Activated CD8-positive, alpha-beta memory T cell treated with anti-CD3 and anti-CD28 coated beads for 24 hours (primary cell): ENCODE results near the gene SLC16A14.
"Not testable (repeated sequence)": the region's sequence is repeated elsewhere in the genome, so short reads cannot be mapped to it uniquely, and the experiment has no call there.

Source experiments
- DNase-seq: peaks from one replicate; pipeline ENCODE4 v3.0.0-alpha.2; 2020

The SLC16A14 gene, protein sequence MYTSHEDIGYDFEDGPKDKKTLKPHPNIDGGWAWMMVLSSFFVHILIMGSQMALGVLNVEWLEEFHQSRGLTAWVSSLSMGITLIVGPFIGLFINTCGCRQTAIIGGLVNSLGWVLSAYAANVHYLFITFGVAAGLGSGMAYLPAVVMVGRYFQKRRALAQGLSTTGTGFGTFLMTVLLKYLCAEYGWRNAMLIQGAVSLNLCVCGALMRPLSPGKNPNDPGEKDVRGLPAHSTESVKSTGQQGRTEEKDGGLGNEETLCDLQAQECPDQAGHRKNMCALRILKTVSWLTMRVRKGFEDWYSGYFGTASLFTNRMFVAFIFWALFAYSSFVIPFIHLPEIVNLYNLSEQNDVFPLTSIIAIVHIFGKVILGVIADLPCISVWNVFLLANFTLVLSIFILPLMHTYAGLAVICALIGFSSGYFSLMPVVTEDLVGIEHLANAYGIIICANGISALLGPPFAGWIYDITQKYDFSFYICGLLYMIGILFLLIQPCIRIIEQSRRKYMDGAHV

DNA sequence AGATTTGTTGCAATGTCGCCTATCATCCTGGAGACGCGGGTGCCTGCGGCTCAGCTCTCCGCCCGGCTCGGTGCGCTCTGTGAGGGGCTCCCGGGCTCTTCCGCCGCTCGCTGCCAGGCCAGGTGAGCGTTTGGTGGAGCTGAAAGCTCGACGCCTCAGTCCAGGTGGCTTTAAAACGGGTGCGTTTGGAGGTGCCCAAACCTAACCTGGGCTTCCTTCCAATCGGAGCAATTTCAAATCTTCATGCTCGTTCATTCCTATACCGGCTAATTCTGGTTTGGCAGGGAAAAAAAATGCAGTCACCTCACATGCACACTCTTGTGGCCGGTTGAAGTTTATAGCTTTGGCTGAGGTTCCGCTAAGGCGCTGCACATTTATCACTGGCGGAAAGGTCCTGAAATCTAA lies at the start of gene SLC16A14:
Gene SLC16A14 (minus strand): TSS at position 274 of the 405 bp plus-strand sequence. CDS start 9,572 bp downstream, outside the sequence.
- no peak for DNase-seq

DNA sequence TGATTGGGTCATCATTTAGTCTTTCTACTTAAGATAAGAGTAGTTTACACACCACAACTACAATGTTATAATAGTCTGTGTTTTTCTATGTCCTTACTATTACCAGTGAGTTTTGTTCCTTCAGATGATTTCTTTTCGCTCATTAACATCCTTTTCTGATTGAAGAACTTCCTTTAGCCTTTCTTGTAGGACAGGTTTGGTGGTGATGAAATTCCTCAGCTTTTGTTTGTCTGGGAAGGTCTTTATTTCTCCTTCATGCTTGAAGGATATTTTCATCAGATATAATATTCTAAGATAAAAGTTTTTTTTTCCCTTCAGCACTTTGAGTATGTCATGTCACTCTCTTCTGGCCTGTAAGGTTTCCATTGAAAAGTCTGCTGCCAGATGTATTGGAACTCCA lies 38.0 kb upstream of the SLC16A14 start:
- DNase-seq: no peak

GRCh38 chr2:230101967-230102366 lies 33.2 kb upstream of the SLC16A14 start:
- DNase-seq: not testable (repeated sequence)

DNA sequence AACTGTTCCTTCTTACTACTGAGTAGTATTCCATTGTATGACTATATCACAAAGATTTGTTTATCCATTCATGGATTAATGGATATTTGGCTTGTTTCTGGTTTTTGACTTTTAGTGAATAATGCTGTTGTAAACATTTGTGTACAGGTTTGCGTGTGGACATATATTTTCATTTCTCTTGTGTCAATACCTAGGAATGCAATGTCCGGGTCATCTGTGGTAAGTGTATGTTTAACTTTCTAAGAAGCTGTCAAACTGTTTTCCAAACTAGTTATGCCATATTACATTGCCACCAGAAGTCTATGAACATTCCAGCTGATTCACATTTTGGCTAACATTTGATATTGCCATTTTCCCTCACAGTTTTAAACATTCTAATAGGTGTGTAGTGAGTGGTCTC lies 29.1 kb upstream of the SLC16A14 start:
- no peak for DNase-seq

DNA sequence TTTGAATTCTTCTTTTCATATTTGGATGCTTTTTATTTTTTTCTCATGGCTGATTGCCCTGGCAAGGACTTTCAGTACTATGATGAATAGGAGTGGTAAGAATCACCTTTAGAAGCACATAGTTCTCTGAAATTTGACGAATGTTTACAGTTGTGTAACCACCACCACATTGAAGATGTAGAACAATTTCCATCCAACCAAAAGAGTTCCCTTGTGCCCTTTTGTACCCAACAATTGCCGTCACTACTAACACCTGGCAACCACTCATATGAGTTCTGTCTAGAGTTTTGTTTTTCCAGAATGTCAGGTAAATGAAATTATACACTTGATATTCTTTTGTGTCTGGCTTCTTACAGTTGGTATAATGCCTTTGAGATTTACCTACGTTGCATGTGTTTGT lies 28.7 kb upstream of the SLC16A14 start:
- no peak for DNase-seq

DNA sequence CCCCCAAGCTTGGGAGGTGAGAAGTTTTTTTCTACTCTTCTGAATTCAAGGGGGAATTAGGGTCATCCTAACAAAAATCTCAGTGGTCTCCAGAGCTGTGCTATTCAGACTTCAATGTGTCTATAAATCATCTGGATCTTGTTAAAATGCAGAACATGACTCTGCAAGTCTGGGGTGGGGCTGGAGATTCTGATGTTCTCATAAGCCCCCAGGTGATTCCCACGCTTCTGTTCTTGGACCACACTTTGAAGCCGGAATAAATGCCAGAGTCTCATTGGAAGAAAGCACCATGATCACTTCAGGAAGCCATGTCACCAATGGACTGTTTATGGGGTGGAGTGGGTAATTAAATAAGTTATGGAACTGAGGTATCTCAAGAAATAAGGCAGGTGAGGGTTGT lies 22.2 kb upstream of the SLC16A14 start:
- DNase-seq: no peak

GRCh38 chr2:230085201-230085600 lies 16.5 kb upstream of the SLC16A14 start:
- no peak for DNase-seq

DNA sequence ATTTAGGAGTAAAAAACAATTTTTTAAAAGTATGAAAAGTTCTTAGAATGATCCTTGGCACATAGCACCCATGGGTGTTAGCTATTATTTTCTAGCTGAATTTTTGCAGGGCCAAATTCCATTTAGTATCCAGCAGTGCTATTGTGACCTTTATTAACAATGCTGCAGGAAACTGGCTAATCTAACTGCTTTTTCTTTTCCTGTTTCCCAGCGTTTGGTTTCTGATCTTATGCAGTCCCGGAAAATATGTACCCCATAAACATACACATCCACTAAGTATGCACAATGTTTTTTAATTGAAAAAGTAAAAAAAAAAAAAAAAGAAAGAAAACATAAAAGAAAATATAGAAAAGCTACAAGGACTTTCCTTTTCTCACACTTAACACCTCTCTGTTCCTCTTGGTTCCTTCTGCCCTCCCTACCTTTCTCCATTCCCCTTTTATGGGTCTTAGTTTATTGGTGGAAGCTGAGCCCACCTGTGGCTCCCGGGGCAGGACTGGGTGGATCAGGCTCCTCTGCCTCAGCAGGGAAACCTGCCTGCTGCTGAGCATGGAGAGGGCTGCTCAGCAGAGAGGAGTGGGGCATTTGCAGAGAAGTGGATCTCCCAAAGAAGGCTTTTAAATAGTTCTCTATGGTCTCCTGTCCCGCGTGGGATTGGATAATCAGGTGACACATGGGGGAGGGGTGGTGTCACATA lies 9.3 kb upstream of the SLC16A14 start:
- no peak for DNase-seq

DNA sequence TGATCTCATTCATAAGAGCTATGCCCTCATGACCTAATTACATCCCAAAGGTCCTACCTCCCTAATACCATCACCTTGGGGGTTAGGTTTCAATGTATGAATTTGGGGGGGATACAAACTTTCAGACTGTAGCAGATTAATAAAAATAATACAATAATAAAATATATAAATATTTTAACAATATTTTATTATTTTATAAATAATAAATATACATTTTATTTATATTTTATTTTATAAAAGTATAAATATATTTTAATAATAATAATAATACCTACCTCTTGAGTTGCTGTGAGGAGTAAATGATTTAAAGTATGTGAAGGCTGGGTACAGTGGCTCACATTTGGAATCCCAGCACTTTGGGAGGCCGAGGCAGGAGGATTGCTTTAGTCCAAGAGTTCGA lies 8.1 kb upstream of the SLC16A14 start:
- DNase-seq: no peak

DNA sequence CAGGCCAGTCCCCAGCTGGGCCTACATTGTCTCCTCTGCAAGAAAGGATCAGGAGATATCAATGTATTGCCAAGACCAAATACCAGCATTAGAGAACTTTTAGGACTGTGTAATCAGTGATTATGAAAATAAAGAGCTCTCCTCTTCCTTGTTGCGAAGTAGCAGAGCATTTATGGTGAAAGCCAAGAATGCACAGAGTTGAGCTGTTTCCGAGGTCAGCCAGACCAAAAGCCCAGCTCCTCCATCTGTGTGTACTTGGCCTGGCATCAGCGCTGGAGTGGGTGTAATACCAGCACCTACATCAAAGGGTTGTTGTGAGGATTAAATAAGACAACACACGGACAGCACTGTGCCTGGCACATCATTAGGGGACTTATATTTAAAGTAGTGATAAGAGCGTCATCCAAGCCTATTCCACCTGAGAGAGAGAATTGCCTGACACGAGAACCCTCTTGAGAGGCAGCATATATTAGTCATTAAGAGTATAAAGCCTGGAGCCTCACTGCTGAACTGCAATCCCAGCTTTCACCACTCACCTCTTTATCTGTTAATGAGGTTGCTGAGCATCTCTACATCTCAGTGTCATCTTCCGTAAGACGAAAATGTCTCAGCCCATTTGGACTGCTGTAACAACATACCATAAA lies 7.4 kb upstream of the SLC16A14 start:
- no peak for DNase-seq

- DNase-seq: no peak
Measured at GRCh38 chr2:230071421-230071820, 2.7 kb upstream of the SLC16A14 start.

DNA sequence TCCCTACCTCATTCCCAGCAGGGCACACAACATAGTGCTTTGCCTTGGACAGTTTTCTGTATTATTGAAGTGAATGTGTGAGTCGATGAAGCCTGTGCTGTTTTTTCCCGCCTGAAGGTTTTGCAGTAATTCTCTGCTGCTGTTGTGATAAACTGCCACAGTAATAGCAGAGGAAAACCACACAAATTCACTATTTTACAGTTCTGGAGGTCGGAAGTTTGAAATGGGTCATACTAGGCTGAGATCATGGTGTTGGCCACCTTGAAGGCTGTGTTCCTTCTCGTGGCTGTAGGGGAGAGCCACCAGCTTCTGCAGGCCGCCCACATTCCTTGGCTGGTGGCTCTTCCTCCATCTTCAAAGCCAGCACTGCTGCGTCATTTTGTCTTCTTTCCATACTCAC lies 678 bp upstream of the SLC16A14 start:
- no peak for DNase-seq

DNA sequence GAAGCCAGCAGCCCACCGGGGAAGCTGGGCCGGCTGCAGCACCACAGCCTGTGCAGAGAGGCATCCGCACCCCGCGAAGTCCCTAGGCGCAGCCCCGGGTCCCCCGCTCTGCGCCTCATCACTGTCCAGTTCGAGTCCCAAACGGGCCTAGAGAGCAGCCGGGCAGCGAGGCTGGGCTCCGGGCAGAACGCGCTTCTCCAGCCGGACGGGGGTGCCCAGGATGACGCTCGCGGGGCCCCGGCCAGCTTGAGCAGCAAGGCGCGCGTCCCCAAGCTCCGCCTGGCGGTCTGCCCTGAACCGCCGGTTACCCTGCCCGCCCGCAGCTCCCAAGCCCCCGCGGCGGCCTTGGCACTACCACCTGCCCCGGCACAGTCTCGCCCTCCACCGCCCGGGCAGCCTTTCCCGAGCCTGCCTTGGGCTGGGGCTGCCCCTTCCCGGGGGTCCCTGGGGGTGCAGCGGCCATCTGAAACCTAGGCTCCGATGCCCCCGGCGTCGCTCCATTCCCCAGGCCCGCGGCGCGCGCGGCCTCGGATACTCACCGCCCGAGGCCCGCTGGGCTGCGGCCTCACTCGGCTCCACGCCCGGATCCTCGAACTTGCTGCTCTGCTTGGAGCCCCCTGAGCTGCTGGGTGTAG lies 591 bp downstream of the SLC16A14 start:
- peak; percentile 84 for DNase-seq

DNA sequence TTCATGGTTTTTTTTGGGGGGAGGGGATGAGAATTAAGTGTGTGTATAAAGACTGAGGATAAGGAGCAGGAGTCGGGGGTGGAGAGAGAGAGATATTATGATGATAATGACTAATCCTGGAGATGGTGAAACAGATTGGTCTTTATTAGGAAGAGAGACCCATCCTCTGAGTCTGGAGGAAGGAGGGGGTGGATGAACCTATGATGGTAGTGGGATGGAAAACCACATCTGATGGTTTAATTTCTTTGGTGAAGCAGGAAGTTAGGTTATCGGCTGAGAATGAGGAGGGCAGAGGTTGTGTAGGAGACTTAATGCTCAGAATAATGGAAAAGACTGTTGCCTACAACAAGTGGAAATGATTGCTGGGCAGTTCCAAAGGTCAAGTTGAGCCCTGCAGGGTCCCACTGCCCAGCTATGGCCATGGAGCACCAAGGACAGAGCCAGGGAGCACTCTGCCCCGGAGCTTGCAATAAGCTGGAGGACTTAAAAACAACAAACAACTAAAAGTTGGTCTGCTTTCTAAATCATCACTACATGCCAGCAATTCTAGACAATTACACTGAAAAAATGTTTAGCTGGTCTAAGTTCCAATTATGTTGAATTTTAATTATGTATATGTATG lies 7.9 kb downstream of the SLC16A14 start:
- no peak for DNase-seq

- no peak for DNase-seq
Measured at GRCh38 chr2:230053753-230054478, 14.8 kb downstream of the SLC16A14 start.

- DNase-seq: no peak
Measured at GRCh38 chr2:230052299-230052698, 16.4 kb downstream of the SLC16A14 start.

- no peak for DNase-seq
Measured at GRCh38 chr2:230050136-230050535, 18.6 kb downstream of the SLC16A14 start.

DNA sequence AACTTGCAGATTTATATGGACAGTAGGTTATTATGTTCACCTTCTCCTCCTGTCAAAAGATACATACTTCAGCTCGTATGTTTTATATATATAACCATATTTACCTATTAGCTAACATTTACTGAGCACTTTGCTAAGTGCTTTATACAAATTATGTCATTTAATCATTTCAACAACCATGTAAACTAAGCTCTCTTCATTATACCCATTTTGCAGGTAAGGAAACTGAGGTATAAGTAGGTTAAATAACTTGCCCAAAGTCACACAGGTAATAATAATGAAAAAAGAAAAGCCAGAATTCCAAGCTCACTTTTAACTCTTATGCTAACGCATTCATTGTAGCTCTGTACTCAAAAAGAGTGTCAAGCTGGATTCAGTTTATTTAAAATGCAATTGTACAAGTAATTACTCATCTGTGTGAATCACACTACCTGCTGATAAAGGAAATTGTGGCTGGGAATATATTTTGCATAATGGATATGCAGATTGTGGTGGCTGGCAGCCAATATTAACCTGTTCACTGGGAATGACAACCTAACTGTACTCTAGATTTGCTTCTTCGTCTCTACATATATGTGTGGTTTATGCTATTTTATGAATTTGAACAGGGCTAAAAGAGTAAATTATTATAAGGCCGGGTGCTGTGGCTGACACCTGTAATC lies 20.6 kb downstream of the SLC16A14 start:
- no peak for DNase-seq

- DNase-seq: no peak
Measured at GRCh38 chr2:230046491-230046890, 22.2 kb downstream of the SLC16A14 start.

DNA sequence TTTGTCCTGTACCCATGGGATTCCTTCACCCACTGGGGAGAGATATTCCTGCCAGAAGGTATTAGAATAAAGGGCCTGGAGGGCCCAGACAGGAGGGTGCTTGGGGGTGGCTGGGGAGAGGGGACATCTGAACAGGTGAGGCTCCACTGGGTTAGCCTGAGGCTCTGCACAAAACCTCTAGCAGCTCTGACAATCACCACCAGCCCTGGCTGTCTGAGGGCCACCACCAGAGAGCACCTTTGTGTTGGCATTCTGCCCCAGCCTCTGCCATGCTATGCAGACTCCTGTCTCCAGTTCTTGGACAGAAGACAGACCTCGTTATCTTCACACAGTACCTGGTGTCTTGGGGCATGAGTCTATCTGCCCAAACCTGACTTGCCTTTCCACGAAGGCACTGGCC lies 25.3 kb downstream of the SLC16A14 start:
- DNase-seq: no peak

GRCh38 chr2:230043025-230043424 lies 25.7 kb downstream of the SLC16A14 start:
- no peak for DNase-seq
